ENCODE measurements around the gene WBP1L.
"Not testable (repeated sequence)": the region's sequence is repeated elsewhere in the genome, so short reads cannot be mapped to it uniquely, and the experiment has no call there.

The WBP1L gene

GRCh38 chr10:102850025-102850518 lies 106.3 kb downstream of the WBP1L start:
- DNase-seq, result no peak

- not testable (repeated sequence) for DNase-seq
Measured at GRCh38 chr10:102853237-102853636, 109.5 kb downstream of the WBP1L start.

- DNase-seq, result peak; percentile 68
Measured at GRCh38 chr10:102855731-102856436, 112.1 kb downstream of the WBP1L start.

- no peak for DNase-seq
Measured at GRCh38 chr10:102856758-102857424, 113.1 kb downstream of the WBP1L start.

- no peak for DNase-seq
Measured at GRCh38 chr10:102859911-102860310, 116.2 kb downstream of the WBP1L start.

- DNase-seq, result no peak
Measured at GRCh38 chr10:102863660-102864059, 119.9 kb downstream of the WBP1L start.

- DNase-seq, result no peak
Measured at GRCh38 chr10:102865620-102866019, 121.9 kb downstream of the WBP1L start.

Data from NCI-H82 (cell line).